ENCODE measurements around the gene SLC12A8. TPM values are rescaled to one million over a fixed set of nuclear protein-coding genes. Genes with fewer than 3 reads are reported as not detected.

Gene SLC12A8
- total RNA-seq, 1 donor, result 13.4 TPM

DNA sequence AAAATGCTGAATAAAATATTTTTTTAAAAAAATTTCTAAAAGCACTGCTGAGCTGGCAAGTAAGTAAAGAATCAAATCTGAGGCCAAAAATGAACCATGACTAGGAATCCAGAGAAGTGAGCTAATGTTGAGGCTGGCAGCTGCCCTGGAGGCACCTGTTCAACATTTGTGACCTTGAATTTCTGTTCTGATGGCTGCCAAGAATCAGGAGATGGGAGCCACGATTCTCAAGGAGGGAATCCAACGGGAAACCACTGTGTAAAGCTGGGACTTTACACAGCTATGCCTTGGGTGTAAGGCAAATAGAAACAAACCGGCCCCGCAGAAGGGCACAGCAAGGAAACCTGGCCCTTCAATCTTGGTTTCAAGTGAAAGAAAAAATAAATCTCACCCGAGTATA lies 179.4 kb downstream of the SLC12A8 start:
- no peak overlapping the region for H3K4me3 ChIP-seq (ENCODE audit: low read depth, low read length)
- no peak for DNase-seq (ENCODE audit: low read depth)
- TF ChIP-seq, protein P1, sequence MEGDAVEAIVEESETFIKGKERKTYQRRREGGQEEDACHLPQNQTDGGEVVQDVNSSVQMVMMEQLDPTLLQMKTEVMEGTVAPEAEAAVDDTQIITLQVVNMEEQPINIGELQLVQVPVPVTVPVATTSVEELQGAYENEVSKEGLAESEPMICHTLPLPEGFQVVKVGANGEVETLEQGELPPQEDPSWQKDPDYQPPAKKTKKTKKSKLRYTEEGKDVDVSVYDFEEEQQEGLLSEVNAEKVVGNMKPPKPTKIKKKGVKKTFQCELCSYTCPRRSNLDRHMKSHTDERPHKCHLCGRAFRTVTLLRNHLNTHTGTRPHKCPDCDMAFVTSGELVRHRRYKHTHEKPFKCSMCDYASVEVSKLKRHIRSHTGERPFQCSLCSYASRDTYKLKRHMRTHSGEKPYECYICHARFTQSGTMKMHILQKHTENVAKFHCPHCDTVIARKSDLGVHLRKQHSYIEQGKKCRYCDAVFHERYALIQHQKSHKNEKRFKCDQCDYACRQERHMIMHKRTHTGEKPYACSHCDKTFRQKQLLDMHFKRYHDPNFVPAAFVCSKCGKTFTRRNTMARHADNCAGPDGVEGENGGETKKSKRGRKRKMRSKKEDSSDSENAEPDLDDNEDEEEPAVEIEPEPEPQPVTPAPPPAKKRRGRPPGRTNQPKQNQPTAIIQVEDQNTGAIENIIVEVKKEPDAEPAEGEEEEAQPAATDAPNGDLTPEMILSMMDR (IDR thresholded peaks at IDR 0.05; ENCODE audit: insufficient read depth, low read length), result no peak

GRCh38 chr3:125032683-125033082 lies 179.9 kb downstream of the SLC12A8 start:
- no peak overlapping the region for H3K4me3 ChIP-seq (ENCODE audit: low read depth, low read length)
- DNase-seq (ENCODE audit: low read depth), result no peak
- TF ChIP-seq, protein P1 (IDR thresholded peaks at IDR 0.05; ENCODE audit: insufficient read depth, low read length), result no peak

Small RNAs within 50 kb of the gene (small RNA-seq; reads per million reads assigned to genes)
- gene MIR5092 (not detected), gene RNA5SP137 (not detected), gene RNU6-230P (not detected)

Other genes starting within 250 kb of the SLC12A8 start
- gene HEG1, start 156.8 kb downstream of the SLC12A8 start, total RNA-seq (ENCODE audit: low replicate concordance), result 198 and 256 TPM in 2 replicates
- gene ZNF148, start 162.6 kb upstream of the SLC12A8 start, total RNA-seq (ENCODE audit: low replicate concordance), result 40.1 and 62.9 TPM in 2 replicates

All from fibroblast of the aortic adventitia (primary cell).